ENCODE data around the gene ATP4A.

GRCh38 chr19:35502751-35503150, 60.7 kb downstream of the ATP4A start:
- no peak for TF ChIP-seq TCF12 (IDR thresholded peaks at IDR 0.05; ENCODE audit: low read depth)
- no peak for TF ChIP-seq RAD21 (IDR thresholded peaks at IDR 0.05; ENCODE audit: low read depth)
- TF ChIP-seq EP300 (IDR thresholded peaks at IDR 0.05; ENCODE audit: borderline replicate concordance) = no peak
- no peak for TF ChIP-seq REST (IDR thresholded peaks at IDR 0.05; ENCODE audit: low read depth)
- TF ChIP-seq TAF1 (IDR thresholded peaks at IDR 0.05; ENCODE audit: low read depth) = no peak
- TF ChIP-seq NFIC (IDR thresholded peaks at IDR 0.05) = no peak
- TF ChIP-seq EGR1 (IDR thresholded peaks at IDR 0.05) = no peak
- TF ChIP-seq FOXM1 (IDR thresholded peaks at IDR 0.05; ENCODE audit: borderline replicate concordance, low read depth) = no peak
- no peak for TF ChIP-seq MAX (IDR thresholded peaks at IDR 0.05)
- no peak for TF ChIP-seq YY1 (IDR thresholded peaks at IDR 0.05; ENCODE audit: low read depth)
- no peak for TF ChIP-seq USF1 (IDR thresholded peaks at IDR 0.05)
- TF ChIP-seq TEAD4 (IDR thresholded peaks at IDR 0.05) = no peak
- no peak for TF ChIP-seq CREB1 (IDR thresholded peaks at IDR 0.05; ENCODE audit: low read depth)

Data from Ishikawa (cell line).